A673 (cell line): Measurements from ENCODE around the gene MAP7.

Experiments used
- CTCF ChIP-seq: fragments of 300-800, 200-600 bp; sonication (generic); conservative IDR thresholded peaks from 2 replicates; pipeline ENCODE4 v1.5.1; 2017; ENCODE audit warnings: low read depth, mild to moderate bottlenecking, antibody characterized with exemption, low read length, moderate library complexity, mixed read lengths
- EZH2 ChIP-seq: fragments of 200-600 bp; sonication (generic); IDR thresholded peaks from 2 replicates; pipeline ENCODE4 v1.6.1; 2017; ENCODE audit warnings: borderline replicate concordance, low read depth, mild to moderate bottlenecking, mixed read lengths, antibody characterized with exemption, low read length; ENCODE audit not compliant: poor library complexity, severe bottlenecking

- TF ChIP-seq CTCF (no peak), EZH2 (no peak)
Observed at GRCh38 chr6:136501096-136501495, 49.1 kb downstream of the MAP7 start.
